WTC11 (cell line): Measurements from ENCODE around the gene COG4. TPM values are rescaled to one million over a fixed set of nuclear protein-coding genes. Genes with fewer than 3 reads are reported as not detected.

Experiments
- ATAC-seq: fragments of 200-7000 bp; cut with Tn5 transposase; 2 replicates; pipeline ENCODE4 v1.10.0; 2021; ENCODE audit warnings: mild to moderate bottlenecking, moderate library complexity
- CTCF ChIA-PET: fragments of 300-600 bp; sonication (Branson Sonifier 250); formaldehyde crosslinking; loops from one replicate; lab custom pipeline; 2021; ENCODE audit warnings: antibody characterized with exemption; lab: Charles Lee
- POLR2A ChIA-PET: fragments of 350-600 bp; sonication (Branson Sonifier 250); formaldehyde crosslinking; loops from one replicate; lab custom pipeline; 2021; ENCODE audit warnings: antibody characterized with exemption; lab: Charles Lee
- DNase-seq: peaks from one replicate; pipeline ENCODE4 v3.0.0; 2021; ENCODE audit warnings: low spot score
- H3K27ac Mint-ChIP-seq: 2 replicates; pipeline ENCODE4 v1.8.0; 2021; ENCODE audit warnings: mixed read lengths
- H3K27me3 Mint-ChIP-seq: 2 replicates; pipeline ENCODE4 v1.8.0; 2021; ENCODE audit warnings: low read depth, mild to moderate bottlenecking, moderate library complexity, mixed read lengths
- H3K36me3 Mint-ChIP-seq: 2 replicates; pipeline ENCODE4 v1.8.0; 2021; ENCODE audit warnings: mixed read lengths
- H3K4me1 Mint-ChIP-seq: 2 replicates; pipeline ENCODE4 v1.8.0; 2022; ENCODE audit warnings: mixed read lengths
- H3K4me3 Mint-ChIP-seq: 2 replicates; pipeline ENCODE4 v1.8.0; 2021; ENCODE audit warnings: mild to moderate bottlenecking, moderate library complexity, mixed read lengths
- H3K9me3 Mint-ChIP-seq: 2 replicates; pipeline ENCODE4 v1.8.0; 2021; ENCODE audit warnings: mixed read lengths
- AFF4 ChIP-seq: sonication (generic); formaldehyde crosslinking; IDR thresholded peaks from 2 replicates; pipeline ENCODE4 v1.8.1; 2023; ENCODE audit warnings: mild to moderate bottlenecking, missing genetic modification reagents, borderline replicate concordance
- ATF3 ChIP-seq: sonication (generic); formaldehyde crosslinking; conservative IDR thresholded peaks from 2 replicates; pipeline ENCODE4 v1.8.1; 2022; ENCODE audit warnings: mild to moderate bottlenecking, missing genetic modification reagents
- CREB1 ChIP-seq: sonication (generic); formaldehyde crosslinking; IDR thresholded peaks from 2 replicates; pipeline ENCODE4 v1.8.0; 2023; ENCODE audit warnings: mild to moderate bottlenecking, missing genetic modification reagents
- CREM ChIP-seq: sonication (generic); formaldehyde crosslinking; IDR thresholded peaks from 2 replicates; pipeline ENCODE4 v1.8.1; 2022; ENCODE audit warnings: mild to moderate bottlenecking, missing genetic modification reagents, moderate library complexity
- GRHL2 ChIP-seq: fragments of 250-450 bp; sonication (Bioruptor Pico); IDR thresholded peaks from 2 replicates; pipeline ENCODE4 v1.8.0; 2022; ENCODE audit warnings: mild to moderate bottlenecking, moderate library complexity; ENCODE audit not compliant: insufficient replicate concordance, severe bottlenecking
- HMGA2 ChIP-seq: fragments of 250-450 bp; sonication (Bioruptor Pico); IDR thresholded peaks from 2 replicates; pipeline ENCODE4 v1.4.0; 2021; ENCODE audit warnings: mild to moderate bottlenecking, moderate library complexity
- HMGXB4 ChIP-seq: sonication (generic); formaldehyde crosslinking; IDR thresholded peaks from 2 replicates; pipeline ENCODE4 v1.8.1; 2023; ENCODE audit warnings: mild to moderate bottlenecking, moderate library complexity, missing genetic modification reagents
- IRF1 ChIP-seq: sonication (generic); formaldehyde crosslinking; IDR thresholded peaks from 2 replicates; pipeline ENCODE4 v1.8.0; 2023; ENCODE audit warnings: missing genetic modification reagents
- IRF2 ChIP-seq: sonication (generic); formaldehyde crosslinking; IDR thresholded peaks from 2 replicates; pipeline ENCODE4 v1.8.0; 2022; ENCODE audit warnings: low read depth, missing genetic modification reagents, borderline replicate concordance
- KAT7 ChIP-seq: sonication (generic); formaldehyde crosslinking; IDR thresholded peaks from 2 replicates; pipeline ENCODE4 v1.8.1; 2023; ENCODE audit warnings: missing genetic modification reagents, mild to moderate bottlenecking, borderline replicate concordance
- NR2C2 ChIP-seq: sonication (generic); formaldehyde crosslinking; IDR thresholded peaks from 2 replicates; pipeline ENCODE4 v1.8.0; 2022; ENCODE audit warnings: mild to moderate bottlenecking, missing genetic modification reagents
- SP1 ChIP-seq: sonication (generic); formaldehyde crosslinking; conservative IDR thresholded peaks from 2 replicates; pipeline ENCODE4 v1.8.1; 2022; ENCODE audit warnings: missing genetic modification reagents
- STAT6 ChIP-seq: sonication (generic); formaldehyde crosslinking; conservative IDR thresholded peaks from 2 replicates; pipeline ENCODE4 v1.8.1; 2023; ENCODE audit warnings: mild to moderate bottlenecking, low read depth, missing genetic modification reagents, moderate library complexity
- USF1 ChIP-seq: sonication (generic); formaldehyde crosslinking; IDR thresholded peaks from 2 replicates; pipeline ENCODE4 v1.8.0; 2022; ENCODE audit warnings: mild to moderate bottlenecking, missing genetic modification reagents
- ZNF121 ChIP-seq: sonication (generic); formaldehyde crosslinking; IDR thresholded peaks from 2 replicates; pipeline ENCODE4 v1.8.0; 2023; ENCODE audit warnings: missing genetic modification reagents
- ZNF138 ChIP-seq: sonication (generic); formaldehyde crosslinking; conservative IDR thresholded peaks from 2 replicates; pipeline ENCODE4 v1.8.1; 2022; ENCODE audit warnings: mild to moderate bottlenecking, moderate library complexity, missing genetic modification reagents
- total RNA-seq: library from RNA; stranded (reverse); gene quantifications from 3 replicates; pipeline ENCODE4 v1.2.3, GENCODE V29; 2021
- TF ChIP-seq, protein P1 (sequence below): sonication (generic); formaldehyde crosslinking; IDR thresholded peaks from 2 replicates; pipeline ENCODE4 v1.8.1; 2023; ENCODE audit warnings: mild to moderate bottlenecking, missing genetic modification reagents
- TF ChIP-seq, protein P2 (sequence below): fragments of 200-600 bp; IDR thresholded peaks from 2 replicates; pipeline ENCODE4 v1.8.0; 2022; ENCODE audit warnings: antibody characterized with exemption
- TF ChIP-seq, protein P3 (sequence below): fragments of 250-450 bp; sonication (Bioruptor Pico); IDR thresholded peaks from 2 replicates; pipeline ENCODE4 v1.9.0; 2021; ENCODE audit warnings: moderate library complexity, mild to moderate bottlenecking, inconsistent platforms, borderline replicate concordance

COG4 gene
- total RNA-seq, 1 experiment from 2014 or later: 56.6 TPM

GRCh38 chr16:70441406-70441990 is 81.9 kb downstream of the COG4 start:
- DNase-seq (no peak), ATAC-seq (no peak)
- no peaks in the 10 kb centered on the region for H3K9me3 Mint-ChIP-seq
- no peak overlapping the region; the same call in 1 of the 2 replicates for H3K27ac Mint-ChIP-seq
- POLR2A ChIA-PET: no interaction called here
- CTCF ChIA-PET: no interaction called here
- H3K27me3 Mint-ChIP-seq: no peaks in the 10 kb centered on the region
- H3K4me3 Mint-ChIP-seq: 0 out of 2 replicates have a peak overlapping the region, but pooled peaks have one; percentile 25
- H3K4me1 Mint-ChIP-seq: peaks cover 28% of the 10 kb centered on the region
- H3K36me3 Mint-ChIP-seq: no peaks in the 10 kb centered on the region
- TF ChIP-seq KAT7: no peak
- no peak for TF ChIP-seq ZNF138 (CRISPR knock-in tag)
- TF ChIP-seq, protein P1, sequence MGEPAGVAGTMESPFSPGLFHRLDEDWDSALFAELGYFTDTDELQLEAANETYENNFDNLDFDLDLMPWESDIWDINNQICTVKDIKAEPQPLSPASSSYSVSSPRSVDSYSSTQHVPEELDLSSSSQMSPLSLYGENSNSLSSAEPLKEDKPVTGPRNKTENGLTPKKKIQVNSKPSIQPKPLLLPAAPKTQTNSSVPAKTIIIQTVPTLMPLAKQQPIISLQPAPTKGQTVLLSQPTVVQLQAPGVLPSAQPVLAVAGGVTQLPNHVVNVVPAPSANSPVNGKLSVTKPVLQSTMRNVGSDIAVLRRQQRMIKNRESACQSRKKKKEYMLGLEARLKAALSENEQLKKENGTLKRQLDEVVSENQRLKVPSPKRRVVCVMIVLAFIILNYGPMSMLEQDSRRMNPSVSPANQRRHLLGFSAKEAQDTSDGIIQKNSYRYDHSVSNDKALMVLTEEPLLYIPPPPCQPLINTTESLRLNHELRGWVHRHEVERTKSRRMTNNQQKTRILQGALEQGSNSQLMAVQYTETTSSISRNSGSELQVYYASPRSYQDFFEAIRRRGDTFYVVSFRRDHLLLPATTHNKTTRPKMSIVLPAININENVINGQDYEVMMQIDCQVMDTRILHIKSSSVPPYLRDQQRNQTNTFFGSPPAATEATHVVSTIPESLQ (CRISPR knock-in tag): no peak
- TF ChIP-seq CREM: no peak
- TF ChIP-seq, protein P2, sequence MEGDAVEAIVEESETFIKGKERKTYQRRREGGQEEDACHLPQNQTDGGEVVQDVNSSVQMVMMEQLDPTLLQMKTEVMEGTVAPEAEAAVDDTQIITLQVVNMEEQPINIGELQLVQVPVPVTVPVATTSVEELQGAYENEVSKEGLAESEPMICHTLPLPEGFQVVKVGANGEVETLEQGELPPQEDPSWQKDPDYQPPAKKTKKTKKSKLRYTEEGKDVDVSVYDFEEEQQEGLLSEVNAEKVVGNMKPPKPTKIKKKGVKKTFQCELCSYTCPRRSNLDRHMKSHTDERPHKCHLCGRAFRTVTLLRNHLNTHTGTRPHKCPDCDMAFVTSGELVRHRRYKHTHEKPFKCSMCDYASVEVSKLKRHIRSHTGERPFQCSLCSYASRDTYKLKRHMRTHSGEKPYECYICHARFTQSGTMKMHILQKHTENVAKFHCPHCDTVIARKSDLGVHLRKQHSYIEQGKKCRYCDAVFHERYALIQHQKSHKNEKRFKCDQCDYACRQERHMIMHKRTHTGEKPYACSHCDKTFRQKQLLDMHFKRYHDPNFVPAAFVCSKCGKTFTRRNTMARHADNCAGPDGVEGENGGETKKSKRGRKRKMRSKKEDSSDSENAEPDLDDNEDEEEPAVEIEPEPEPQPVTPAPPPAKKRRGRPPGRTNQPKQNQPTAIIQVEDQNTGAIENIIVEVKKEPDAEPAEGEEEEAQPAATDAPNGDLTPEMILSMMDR: no peak
- TF ChIP-seq STAT6 (CRISPR knock-in tag): no peak
- TF ChIP-seq, protein P3, sequence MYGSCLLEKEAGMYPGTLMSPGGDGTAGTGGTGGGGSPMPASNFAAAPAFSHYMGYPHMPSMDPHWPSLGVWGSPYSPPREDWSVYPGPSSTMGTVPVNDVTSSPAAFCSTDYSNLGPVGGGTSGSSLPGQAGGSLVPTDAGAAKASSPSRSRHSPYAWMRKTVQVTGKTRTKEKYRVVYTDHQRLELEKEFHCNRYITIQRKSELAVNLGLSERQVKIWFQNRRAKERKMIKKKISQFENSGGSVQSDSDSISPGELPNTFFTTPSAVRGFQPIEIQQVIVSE (CRISPR knock-in tag): no peak
- no peak for TF ChIP-seq CREB1 (CRISPR knock-in tag)
- TF ChIP-seq ATF3 (CRISPR knock-in tag): no peak
- TF ChIP-seq NR2C2 (CRISPR knock-in tag): no peak
- TF ChIP-seq HMGA2 (CRISPR knock-in tag): no peak
- no peak for TF ChIP-seq SP1 (CRISPR knock-in tag)
- TF ChIP-seq GRHL2 (CRISPR knock-in tag): no peak
- TF ChIP-seq AFF4 (CRISPR knock-in tag): no peak
- TF ChIP-seq ZNF121 (CRISPR knock-in tag): no peak
- TF ChIP-seq HMGXB4: no peak
- no peak for TF ChIP-seq USF1 (CRISPR knock-in tag)
- TF ChIP-seq IRF2 (CRISPR knock-in tag): no peak
- TF ChIP-seq IRF1 (CRISPR knock-in tag): no peak
